Fibroblast of skin of abdomen (primary cell): ENCODE measurements around the gene ZCCHC8.
A peak's percentile ranks its signal among the peaks of the same experiment; 100 is the strongest.
"Not testable (repeated sequence)": the region's sequence is repeated elsewhere in the genome, so short reads cannot be mapped to it uniquely, and the experiment has no call there.

Experiments
- DNase-seq: peaks from one replicate; pipeline ENCODE4 v3.0.0-alpha.2; 2013

Gene ZCCHC8

DNA sequence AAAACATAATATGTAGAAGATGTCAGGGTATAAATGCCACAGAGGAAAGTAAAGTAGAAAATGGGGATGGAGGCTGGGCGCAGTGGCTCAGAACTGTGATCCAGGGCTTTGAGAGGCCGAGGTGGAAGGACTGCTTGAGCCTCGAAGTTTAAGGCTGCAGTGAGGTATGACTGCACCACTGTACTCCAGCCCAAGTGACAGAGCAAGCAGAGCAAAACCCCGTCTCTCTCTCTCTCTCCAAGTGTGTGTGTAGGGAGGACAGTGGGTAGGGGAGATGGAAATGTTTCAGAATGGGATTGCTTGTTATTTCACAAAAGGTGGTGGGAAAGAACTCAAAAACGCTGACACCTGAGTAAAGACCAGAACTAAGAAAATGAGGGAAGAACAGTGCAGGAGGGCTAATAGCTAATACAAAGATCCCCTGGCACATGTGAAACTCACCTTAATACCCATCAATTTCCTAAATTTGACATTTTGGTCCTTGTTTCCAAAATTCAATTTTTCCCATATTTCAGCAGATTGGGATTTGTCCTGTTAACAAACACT, 5.7 kb upstream of the ZCCHC8 start:
- no peak for DNase-seq

DNA sequence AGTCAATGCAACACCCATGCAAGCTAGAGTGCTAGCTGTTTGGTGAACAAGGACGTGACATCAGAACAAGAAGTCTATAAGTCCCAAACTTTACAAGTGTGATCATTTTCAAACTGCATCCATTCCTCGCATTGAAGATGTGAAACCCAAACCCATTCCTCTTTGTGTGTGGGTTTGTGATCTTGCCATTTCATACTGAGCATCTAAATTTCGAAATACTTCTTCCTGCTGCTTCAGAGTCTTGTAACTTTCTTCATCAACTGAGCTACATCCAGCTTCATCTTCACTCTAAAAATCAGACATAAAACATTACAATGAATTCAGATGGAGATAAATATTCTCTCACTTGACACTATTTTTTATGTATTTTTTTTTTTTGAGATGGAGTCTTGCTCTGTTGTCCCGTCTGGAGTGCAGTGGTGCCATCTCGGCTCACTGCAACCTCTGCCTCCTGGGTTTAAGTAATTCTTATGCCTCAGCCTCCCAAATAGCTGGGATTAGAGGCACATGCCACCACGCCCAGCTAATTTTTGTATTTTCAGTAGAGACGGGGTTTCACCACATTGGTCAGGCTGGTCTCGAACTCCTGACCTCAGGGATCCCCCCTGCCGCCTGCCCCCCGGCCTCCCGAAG, 4.8 kb upstream of the ZCCHC8 start:
- DNase-seq: no peak

DNA sequence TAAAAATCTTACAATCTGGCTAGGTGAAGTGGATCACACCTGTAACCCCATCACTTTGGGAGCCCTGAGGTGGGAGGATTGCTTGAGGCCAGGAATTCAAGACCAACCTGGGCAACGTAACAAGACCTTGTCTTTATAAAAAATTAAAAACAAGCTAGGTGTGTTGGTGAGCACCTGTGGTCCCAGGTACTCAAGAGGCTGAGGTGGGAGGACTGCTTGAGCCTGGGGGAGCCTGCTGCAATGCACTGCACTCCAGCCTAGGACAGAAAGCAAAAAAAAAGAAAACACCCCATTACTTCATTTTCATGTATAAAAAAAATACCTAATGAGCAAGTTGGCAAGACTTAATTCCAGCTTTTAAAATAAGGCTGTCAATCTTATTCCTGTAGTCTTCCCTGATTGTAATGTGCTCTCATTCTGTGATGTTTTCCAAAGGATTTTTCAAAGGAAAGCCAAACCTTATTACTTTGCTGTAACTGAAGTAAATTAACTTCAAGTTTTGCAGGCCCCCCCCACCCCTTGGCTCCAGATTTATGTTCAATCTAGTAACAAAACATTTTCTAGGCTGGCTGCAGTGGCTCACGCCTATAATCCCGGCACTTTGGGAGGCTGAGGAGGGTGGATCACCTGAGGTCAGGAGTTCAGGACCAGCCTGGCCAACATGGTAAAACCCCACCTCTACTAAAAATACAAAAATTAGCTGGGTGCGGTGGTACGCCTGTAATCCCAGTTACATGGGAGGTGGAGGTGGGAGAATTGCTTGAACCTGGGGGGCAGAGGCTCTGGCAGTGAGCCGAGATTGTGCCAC, 3.3 kb upstream of the ZCCHC8 start:
- DNase-seq: no peak

DNA sequence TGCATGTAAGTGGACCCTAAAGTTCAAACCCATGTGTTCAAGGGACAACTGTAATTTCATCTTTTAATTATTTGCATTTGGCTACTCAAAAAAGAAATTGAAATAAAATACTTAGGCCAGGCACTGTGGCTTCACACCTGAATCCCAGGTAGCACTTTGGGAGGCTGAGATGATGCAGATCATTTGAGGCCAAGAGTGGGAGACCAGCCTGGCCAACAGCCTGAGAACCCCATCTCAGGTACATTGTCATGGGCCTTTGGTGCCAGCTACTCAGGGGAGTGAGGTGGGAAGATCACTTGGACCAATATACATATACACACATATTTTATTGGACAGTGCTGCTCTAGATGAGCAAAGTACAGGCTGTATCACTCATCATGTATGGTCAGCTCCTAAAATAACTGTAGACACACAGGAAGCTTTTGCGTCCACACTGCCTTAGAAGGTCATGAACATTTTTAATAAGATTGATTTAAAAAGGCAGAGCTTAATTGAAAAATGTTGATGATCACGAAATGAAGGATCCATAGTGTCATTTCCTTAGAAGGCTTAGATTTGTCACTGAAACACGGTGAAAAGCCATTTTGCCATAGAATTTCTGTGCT, 2.5 kb upstream of the ZCCHC8 start:
- no peak for DNase-seq

DNA sequence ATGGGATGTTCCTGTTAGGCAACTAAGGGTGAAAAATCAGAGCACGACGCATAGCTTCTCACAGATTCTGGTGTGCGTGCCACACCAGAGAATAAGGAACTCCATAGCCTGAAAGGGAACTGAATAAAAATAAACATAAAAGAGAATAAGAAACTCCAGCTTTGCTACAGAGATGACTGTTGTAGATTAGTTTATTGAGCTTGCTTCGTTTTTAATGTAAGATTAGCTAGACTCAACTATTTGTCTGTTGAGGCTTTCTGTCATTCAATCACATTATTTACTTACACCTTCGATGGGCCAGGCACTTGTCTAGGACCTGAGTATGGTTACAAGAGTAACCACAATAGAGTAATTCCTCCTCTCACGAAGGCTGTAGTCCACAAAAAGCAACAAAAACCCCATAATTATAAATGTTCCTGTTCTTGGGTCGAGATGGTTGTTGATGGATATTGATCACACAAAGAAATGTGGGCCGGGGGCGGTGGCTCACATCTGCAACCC, 807 bp upstream of the ZCCHC8 start:
- no peak for DNase-seq

DNA sequence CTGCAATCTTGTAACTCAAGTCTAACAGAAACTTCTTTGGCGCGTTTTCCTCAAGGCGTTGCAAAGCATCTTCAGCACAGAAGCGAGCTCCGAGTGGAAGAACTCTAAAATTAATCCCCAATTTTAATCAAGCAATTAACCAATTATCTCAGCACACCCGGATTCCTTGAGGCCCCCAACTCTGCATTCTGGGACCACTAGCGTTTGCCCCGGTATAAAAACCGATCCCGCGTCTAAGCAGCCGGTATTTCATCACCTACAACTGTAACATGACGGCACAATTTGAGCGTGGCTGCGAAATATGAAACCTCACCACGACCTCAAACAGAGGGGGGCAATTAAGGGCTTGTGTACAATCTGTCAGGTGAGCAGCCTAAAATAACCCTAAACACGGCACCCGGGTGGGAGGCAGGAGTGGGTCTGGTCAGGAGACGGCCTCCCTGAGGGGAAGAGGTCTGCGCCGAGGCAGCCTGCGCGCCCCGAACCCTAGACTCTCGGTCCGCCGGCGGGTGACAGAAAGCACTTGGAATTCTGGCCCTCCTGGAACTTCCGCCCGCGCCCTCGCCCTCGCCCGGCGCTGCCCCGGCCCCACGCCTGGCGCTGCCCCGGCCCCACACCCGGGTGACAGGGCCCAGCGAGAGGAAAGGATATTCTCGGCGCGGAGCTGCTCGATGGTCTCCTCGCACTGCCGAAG, 594 bp downstream of the ZCCHC8 start:
- peak; percentile 65 for DNase-seq

DNA sequence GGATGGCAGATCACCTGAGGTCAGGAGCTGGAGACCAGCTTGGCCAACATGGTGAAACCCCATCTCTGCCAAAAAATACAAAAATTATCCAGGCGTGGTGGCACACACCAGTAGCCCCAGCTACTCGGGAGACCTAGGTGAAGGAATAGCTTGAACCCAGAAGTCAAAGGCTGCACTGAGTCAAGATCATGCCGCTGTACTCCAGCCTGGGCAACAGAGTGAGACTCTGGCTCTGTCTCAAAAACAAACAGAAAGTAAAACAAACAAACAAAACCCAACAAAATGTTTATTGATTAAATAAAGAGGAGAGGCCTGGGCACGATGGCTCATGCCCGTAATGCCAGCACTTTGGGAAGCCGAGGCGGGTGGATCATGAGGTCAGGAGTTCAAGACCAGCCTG, 5.5 kb downstream of the ZCCHC8 start:
- DNase-seq: no peak

DNA sequence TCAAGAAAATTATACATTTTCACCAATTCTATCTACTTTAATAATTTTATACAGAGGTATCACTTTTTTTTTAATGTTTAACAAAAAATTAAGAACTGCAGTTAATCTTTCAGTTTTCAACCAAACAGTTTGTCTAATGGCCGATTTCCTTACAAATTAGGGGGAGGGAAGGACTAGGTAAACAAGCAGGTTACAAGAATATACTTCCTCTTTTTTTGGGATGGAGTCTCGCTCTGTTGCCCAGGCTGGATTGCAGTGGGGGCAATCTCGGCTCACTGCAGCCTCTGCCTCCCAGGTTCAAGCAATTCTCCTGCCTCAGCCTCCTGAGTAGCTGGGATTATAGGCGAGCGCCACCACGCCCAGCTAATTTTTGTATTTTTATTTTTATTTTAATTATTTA, 7.5 kb downstream of the ZCCHC8 start:
- not testable (repeated sequence) for DNase-seq

DNA sequence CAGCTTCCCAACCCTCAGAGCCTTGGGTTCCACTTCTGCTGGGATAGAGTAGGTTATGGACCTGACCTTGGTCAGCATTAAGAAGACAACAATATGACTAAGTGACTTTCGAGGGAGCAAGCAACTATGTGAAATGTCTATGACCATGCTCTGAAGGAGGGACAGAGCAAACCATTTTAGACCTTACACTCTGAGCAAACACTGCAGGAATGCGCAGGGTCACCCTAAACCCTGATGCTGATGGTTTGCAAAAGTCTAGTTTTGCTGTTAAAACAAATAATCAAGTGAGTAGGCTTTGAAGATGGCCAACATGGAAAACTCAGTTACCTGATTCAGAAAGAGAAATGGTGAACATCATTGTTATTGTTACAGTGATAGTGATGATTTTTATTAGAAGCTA, 8.7 kb downstream of the ZCCHC8 start:
- DNase-seq: no peak

DNA sequence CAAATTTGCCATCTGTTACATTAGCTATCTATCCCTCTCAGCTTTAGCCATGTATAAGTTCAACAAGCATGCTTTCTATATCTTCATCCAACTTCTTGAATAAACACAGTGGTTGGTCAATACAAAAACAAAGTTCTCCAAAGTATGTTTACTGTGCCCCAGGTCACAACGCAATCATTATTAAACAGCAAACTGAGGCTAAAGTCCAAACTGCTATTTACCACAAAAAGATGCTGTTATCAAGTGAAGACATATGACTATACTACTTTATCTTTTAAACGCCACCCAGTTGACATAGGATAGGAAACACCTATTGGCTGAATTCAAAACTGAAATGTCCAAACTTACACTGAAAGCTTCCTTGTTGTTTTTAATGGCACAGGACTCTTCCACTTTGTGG, 11.7 kb downstream of the ZCCHC8 start:
- DNase-seq: no peak

DNA sequence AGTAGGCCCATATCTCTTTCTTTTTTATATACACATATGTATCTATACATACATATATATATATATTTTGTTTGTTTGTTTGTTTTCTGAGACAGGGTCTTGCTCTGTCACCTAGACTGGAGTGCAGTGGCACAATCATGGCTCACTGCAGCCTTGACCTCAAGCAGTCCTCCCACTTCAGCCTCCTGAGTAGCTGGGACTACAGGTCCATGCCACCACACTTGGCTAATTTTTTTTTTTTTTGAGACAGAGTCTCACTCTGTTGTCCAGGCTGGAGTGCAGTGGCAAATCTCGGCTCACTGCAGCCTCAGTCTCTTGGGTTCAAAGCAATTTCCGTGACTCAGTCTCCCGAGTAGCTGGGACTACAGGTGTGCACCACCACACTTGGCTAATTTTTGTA, 12.9 kb downstream of the ZCCHC8 start:
- not testable (repeated sequence) for DNase-seq

DNA sequence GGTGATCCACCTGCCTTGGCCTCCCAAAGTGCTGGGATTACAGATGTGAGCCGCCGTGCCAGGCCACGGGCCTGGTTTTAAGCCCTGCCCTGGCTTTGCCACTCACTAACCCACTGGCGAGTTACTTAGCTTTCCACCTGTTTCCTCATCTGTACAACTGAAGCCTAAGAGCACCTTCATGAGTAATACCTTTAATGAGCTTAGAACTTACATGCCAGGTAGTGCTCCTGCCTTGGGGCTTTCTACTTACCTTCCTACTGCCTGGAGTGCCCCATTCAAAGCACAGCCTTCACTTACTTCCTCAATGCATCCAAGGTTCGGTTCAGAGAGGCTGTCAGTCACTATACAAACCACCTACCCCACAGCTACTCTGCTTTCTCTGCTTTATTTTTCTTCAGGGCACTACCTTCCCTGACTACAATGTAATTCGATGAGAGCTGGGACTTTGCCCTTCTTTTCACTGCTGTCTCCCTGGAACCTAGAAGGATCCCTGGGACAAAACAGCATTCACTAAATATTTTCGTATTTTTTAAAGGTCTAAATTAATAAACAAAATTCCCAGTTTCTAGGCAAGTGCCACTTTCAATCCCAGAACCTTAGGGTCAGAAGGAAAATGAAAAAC, 13.8 kb downstream of the ZCCHC8 start:
- no peak for DNase-seq

DNA sequence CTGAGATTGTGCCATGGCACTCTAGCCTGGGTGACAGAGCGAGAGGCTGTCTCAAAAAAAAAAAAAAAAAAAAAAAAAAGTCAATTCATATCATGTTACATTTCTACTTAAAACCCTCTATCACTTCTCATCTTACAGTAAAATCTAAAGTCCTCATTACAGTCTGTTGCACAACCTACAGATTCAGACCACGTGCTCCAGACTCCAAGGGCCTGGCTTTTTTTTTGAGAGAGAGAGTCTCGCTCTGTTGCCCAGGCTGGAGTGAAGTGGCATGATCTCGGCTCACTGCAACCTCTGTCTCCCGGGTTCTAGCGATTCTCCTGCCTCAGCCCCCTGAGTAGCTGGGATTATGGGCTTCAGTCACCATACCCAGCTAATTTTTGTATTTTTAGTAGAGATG, 14.4 kb downstream of the ZCCHC8 start:
- peak; percentile 40 for DNase-seq

DNA sequence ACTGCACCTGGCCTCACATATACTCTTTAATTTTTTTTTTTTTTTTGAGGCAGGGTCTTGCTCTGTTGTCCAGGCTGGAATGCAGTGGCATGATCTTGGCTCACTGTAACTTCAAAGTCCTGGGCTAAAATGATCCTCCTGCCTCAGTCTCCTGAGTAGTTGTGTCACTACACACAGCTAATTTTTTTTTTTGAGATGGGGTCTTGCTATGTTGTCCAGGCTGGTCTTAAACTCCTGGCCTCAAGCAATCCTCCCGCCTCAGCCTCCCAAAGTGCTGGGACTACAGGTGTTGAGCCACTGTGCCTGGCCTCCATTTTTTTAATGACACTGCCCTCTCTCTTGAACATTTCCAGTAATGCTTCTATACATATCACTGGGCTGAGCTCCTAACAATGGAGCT, 16.3 kb downstream of the ZCCHC8 start:
- not testable (repeated sequence) for DNase-seq

DNA sequence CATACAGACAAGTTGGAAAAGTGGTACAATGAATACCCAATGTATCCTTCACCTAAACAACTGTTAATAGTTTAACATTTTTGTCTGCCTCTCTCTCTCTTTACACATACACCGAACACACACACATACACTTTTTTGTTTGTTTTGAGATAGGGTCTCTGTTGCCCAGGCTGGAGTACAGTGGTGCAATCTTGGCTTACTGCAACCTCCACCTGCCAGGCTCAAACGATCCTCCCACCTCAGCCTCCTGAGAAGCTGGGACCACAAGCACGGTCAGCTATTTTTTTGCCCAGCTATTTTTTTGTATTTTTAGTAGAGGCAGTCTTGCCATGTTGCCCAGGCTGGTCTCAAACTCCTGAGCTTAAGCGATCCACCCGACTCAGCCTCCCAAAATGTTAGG, 16.8 kb downstream of the ZCCHC8 start:
- no peak for DNase-seq

DNA sequence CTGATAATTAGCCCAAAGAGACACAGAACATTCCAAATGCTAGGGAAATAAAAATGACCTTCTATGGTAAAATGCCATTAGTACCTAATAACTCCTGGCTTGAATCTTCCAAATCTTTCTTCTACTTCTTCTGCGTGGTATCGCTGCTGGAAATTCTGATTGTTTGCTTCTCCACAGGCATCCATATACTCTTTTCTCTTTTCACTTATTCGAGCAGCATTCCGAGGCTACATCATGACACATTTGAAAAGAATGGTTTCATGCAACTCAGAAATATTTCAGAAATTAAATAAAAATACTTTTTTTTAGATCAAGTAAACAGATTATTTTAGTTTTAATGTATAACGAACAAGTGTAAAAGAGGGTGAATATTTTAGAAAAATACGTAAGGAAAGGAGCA, 18.9 kb downstream of the ZCCHC8 start:
- peak; percentile 17 for DNase-seq

DNA sequence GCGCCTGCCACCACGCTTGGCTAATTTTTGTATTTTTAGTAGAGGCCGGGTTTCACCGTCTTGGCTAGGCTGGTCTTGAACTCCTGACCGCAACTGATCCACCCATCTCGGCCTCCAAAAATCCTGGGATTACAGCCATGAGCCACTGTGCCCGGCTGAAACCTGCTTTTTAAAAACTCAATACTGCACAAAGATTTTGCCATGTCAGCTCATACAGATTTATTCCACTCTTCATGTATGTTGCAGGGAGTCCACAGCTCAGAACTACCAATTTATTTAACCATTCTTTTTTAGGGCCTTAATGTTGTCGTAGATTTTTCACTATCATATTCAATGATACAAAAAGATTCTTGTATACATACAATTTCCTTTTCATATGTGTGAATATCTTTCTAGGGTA, 20.0 kb downstream of the ZCCHC8 start:
- DNase-seq: no peak

DNA sequence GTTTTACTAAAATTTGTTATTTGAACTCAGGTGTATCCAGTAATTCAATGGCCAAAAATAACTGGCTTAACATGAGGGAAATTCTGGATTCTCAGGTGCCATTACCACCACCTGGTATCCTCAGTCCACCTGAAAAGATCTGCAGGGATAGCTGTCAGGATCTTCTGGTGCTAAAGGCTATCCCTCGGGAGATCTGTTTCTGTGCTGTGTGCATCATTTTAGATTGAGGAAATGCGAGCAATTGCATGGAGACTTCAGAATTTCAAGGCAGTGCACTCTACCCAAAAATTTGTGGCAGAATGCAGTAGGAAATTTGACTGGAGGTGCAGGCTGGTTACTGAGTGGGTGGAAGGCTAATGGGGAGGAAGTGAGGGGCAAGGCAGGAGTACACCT, 26.4 kb downstream of the ZCCHC8 start:
- DNase-seq: no peak

DNA sequence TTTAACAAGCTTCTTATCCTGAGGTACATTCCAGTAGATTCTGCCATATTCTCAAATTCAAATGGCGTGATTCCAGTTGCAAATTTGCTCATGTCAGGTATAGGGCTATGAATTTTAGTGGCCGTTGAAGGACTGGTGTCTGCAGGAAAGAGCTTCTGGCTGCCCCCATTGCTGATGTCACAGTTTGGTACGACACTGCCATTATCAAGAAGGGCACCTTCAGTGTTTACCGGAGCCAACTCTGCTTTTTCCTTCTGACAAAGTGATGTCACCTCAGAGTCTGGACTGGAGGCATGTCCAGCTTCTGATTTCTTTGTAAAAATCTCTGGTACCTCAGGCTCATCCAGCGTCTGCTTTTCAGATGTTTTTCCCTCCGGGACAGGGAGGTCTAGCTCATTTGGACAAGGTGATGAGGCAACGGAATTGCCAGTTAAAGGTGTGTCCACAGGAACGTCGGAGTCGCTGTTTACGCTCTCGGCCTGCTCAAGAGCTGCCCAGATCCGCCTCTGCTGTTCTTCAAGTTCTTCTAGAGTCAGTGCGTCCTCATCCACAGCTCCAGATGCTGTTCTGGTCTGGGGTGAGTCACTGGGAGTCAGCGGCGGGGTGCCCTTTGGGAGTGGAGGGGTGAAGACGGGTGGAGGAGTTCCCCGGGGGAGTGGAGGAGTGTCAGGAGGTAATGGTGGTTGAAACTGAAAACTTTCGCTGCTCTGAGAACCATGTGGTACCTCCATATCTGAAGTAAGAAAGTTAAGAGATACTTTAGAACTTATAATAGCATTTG, 27.0 kb downstream of the ZCCHC8 start:
- DNase-seq: no peak

DNA sequence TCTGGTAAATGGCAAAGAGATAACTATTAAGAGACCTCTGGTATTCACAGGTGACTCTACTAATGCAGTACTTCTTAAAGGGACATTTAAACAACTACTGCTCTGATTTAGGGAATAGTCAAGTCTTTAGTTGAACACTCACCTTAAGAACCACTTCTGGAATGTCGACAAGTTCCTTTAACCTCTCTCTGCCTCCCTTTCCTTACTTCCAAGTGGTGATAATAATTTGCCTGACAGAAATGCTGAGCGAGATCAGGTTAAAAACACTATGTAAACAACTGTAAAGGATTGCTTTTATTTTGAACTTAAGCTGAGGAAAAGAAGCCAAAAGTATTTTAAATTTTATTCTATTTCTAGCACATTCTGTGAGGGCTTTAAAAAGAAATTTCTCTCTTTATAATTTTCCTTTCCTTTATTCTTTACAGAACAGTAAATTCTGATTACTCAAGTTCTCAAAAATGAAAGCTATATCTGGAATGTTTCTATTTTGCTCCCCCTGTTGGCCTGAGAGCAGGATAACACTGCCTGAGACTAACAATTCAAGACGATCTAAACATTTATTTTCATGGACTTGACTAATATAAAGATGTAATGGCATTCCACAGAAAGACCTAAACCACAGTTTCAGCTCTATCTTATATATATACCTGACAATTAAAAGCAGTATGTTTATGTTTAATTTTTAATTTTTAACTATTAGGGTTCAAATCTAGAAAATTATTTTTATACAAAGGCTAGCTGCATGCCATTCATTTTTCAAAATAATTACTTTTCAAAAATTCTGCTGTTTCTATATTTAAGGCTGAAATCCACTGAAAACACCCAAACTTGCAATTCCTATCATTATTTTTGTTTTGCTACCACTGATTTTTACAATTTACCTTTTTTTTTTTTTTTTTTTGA, 29.2 kb downstream of the ZCCHC8 start:
- peak; percentile 70 for DNase-seq
